Measurements from ENCODE around the gene RSBN1L. TPM values are rescaled to one million over a fixed set of nuclear protein-coding genes. Genes with fewer than 3 reads are reported as not detected.

The RSBN1L gene
- polyA plus RNA-seq, 1 donor, result 17.2 TPM

- no peak for DNase-seq
These were observed 49.5 kb downstream of the RSBN1L start for GRCh38 chr7:77745746-77746145.

GRCh38 chr7:77746164-77746823 lies 50.0 kb downstream of the RSBN1L start:
- no peaks in the 10 kb centered on the region for H3K9me3 ChIP-seq (ENCODE audit: control insufficient read depth, low read depth, low read length)
- H3K36me3 ChIP-seq (ENCODE audit: control insufficient read depth, insufficient read depth, low read length), result peaks cover 14% of the 10 kb centered on the region
- no peaks in the 10 kb centered on the region for H3K27me3 ChIP-seq (ENCODE audit: control insufficient read depth, insufficient read depth, low read length)
- peak in 1 of 2 donors; percentile 14 for DNase-seq
- no peak overlapping the region for H3K4me3 ChIP-seq (ENCODE audit: low read length)
- H3K27ac ChIP-seq (ENCODE audit: low read length), result no peak overlapping the region
- no CpG with 5 or more reads among the region's 6 CpGs for WGBS (ENCODE audit: insufficient coverage, low lambda C conversion rate)
- H3K4me1 ChIP-seq (ENCODE audit: control insufficient read depth, insufficient read depth, low read length), result no peaks in the 10 kb centered on the region

More at GRCh38 chr7:77745746-77746145, 49.5 kb downstream of the RSBN1L start:
- no peak overlapping the region for H3K4me3 ChIP-seq (ENCODE audit: low read length)
- H3K27me3 ChIP-seq (ENCODE audit: control insufficient read depth, insufficient read depth, low read length), result no peaks in the 10 kb centered on the region
- no CpG with 5 or more reads among the region's 4 CpGs for WGBS (ENCODE audit: insufficient coverage, low lambda C conversion rate)
- H3K27ac ChIP-seq (ENCODE audit: low read length), result no peak overlapping the region
- no peaks in the 10 kb centered on the region for H3K9me3 ChIP-seq (ENCODE audit: control insufficient read depth, low read depth, low read length)
- peaks cover 13% of the 10 kb centered on the region for H3K36me3 ChIP-seq (ENCODE audit: control insufficient read depth, insufficient read depth, low read length)
- no peaks in the 10 kb centered on the region for H3K4me1 ChIP-seq (ENCODE audit: control insufficient read depth, insufficient read depth, low read length)

DNA sequence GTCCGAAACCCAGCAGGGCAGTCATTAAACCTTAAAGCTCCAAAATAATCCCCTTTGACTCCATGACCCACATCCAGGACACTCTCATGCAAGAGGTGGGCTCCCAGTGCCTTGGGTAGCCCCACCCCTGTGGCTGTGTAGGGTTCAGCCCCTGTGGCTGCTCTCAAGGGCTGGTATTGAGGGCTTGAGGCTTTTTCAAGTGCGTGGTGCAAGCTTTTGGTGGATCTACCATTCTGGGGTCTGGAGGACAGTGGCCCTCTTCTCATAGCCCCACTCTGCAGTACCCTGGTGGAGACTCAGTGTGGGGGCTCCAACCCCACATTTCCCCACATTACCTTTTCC lies 50.5 kb downstream of the RSBN1L start:
- no peaks in the 10 kb centered on the region for H3K27me3 ChIP-seq (ENCODE audit: control insufficient read depth, insufficient read depth, low read length)
- no peaks in the 10 kb centered on the region for H3K9me3 ChIP-seq (ENCODE audit: control insufficient read depth, low read depth, low read length)
- no peak overlapping the region for H3K27ac ChIP-seq (ENCODE audit: low read length)
- no peak overlapping the region for H3K4me3 ChIP-seq (ENCODE audit: low read length)
- no peaks in the 10 kb centered on the region for H3K4me1 ChIP-seq (ENCODE audit: control insufficient read depth, insufficient read depth, low read length)
- no CpG with 5 or more reads among the region's 2 CpGs for WGBS (ENCODE audit: insufficient coverage, low lambda C conversion rate)
- peaks cover 13% of the 10 kb centered on the region for H3K36me3 ChIP-seq (ENCODE audit: control insufficient read depth, insufficient read depth, low read length)
- DNase-seq, result no peak

- no CpG with 5 or more reads among the region's 2 CpGs for WGBS (ENCODE audit: insufficient coverage, low lambda C conversion rate)
- Histone ChIP-seq H3K4me3 (ENCODE audit: low read length) (no peak overlapping the region), H3K27ac (ENCODE audit: low read length) (no peak overlapping the region), H3K4me1 (ENCODE audit: control insufficient read depth, insufficient read depth, low read length) (no peaks in the 10 kb centered on the region), H3K27me3 (ENCODE audit: control insufficient read depth, insufficient read depth, low read length) (no peaks in the 10 kb centered on the region), H3K9me3 (ENCODE audit: control insufficient read depth, low read depth, low read length) (no peaks in the 10 kb centered on the region), H3K36me3 (ENCODE audit: control insufficient read depth, insufficient read depth, low read length) (peaks cover 12% of the 10 kb centered on the region)
- no peak for DNase-seq
These were observed 50.9 kb downstream of the RSBN1L start for GRCh38 chr7:77747178-77747577.

DNA sequence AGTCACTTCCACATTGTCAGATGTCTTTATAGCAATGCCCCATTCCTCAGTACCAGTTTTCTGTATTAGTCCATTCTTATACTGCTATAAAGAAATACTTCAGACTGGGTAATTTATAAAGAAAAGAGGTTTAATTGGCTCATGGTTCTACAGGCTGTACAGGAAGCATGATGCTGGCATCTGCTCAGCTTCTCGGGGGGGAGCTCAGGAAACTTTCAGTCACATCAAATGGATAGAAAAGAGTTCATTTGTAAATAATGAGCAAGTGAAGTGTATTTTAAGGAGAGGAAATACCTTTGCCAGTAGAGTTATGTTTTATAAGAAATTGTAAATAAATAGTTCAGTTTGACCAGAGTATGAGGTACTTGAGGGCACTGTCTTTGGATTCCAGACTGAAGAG lies 51.5 kb downstream of the RSBN1L start:
- Histone ChIP-seq H3K27me3 (ENCODE audit: control insufficient read depth, insufficient read depth, low read length) (no peaks in the 10 kb centered on the region), H3K27ac (ENCODE audit: low read length) (no peak overlapping the region), H3K9me3 (ENCODE audit: control insufficient read depth, low read depth, low read length) (no peaks in the 10 kb centered on the region), H3K36me3 (ENCODE audit: control insufficient read depth, insufficient read depth, low read length) (peaks cover 12% of the 10 kb centered on the region), H3K4me1 (ENCODE audit: control insufficient read depth, insufficient read depth, low read length) (no peaks in the 10 kb centered on the region), H3K4me3 (ENCODE audit: low read length) (no peak overlapping the region)
- DNase-seq, result no peak
- 100% methylated on average over 1 of the region's 1 CpG for WGBS (ENCODE audit: insufficient coverage, low lambda C conversion rate)

- H3K4me3 ChIP-seq (ENCODE audit: low read length), result no peak overlapping the region
- H3K36me3 ChIP-seq (ENCODE audit: control insufficient read depth, insufficient read depth, low read length), result peaks cover 14% of the 10 kb centered on the region
- DNase-seq, result no peak
- WGBS (ENCODE audit: insufficient coverage, low lambda C conversion rate), result no CpG with 5 or more reads among the region's 2 CpGs
- no peaks in the 10 kb centered on the region for H3K9me3 ChIP-seq (ENCODE audit: control insufficient read depth, low read depth, low read length)
- no peaks in the 10 kb centered on the region for H3K27me3 ChIP-seq (ENCODE audit: control insufficient read depth, insufficient read depth, low read length)
- H3K4me1 ChIP-seq (ENCODE audit: control insufficient read depth, insufficient read depth, low read length), result no peaks in the 10 kb centered on the region
- no peak overlapping the region for H3K27ac ChIP-seq (ENCODE audit: low read length)
These were observed 55.8 kb downstream of the RSBN1L start for GRCh38 chr7:77752016-77752415.

GRCh38 chr7:77753173-77753572 lies 56.9 kb downstream of the RSBN1L start:
- no peak for DNase-seq
- Histone ChIP-seq H3K9me3 (ENCODE audit: control insufficient read depth, low read depth, low read length) (no peaks in the 10 kb centered on the region), H3K4me1 (ENCODE audit: control insufficient read depth, insufficient read depth, low read length) (no peaks in the 10 kb centered on the region), H3K27me3 (ENCODE audit: control insufficient read depth, insufficient read depth, low read length) (no peaks in the 10 kb centered on the region), H3K36me3 (ENCODE audit: control insufficient read depth, insufficient read depth, low read length) (peaks cover 16% of the 10 kb centered on the region), H3K27ac (ENCODE audit: low read length) (no peak overlapping the region), H3K4me3 (ENCODE audit: low read length) (no peak overlapping the region)
- WGBS (ENCODE audit: insufficient coverage, low lambda C conversion rate), result no CpG with 5 or more reads among the region's 1 CpG

GRCh38 chr7:77757589-77757988 lies 61.3 kb downstream of the RSBN1L start:
- no peaks in the 10 kb centered on the region for H3K4me1 ChIP-seq (ENCODE audit: control insufficient read depth, insufficient read depth, low read length)
- no peaks in the 10 kb centered on the region for H3K27me3 ChIP-seq (ENCODE audit: control insufficient read depth, insufficient read depth, low read length)
- H3K27ac ChIP-seq (ENCODE audit: low read length), result no peak overlapping the region
- peaks cover 4% of the 10 kb centered on the region for H3K36me3 ChIP-seq (ENCODE audit: control insufficient read depth, insufficient read depth, low read length)
- WGBS (ENCODE audit: insufficient coverage, low lambda C conversion rate), result 40% methylated on average over 1 of the region's 1 CpG
- no peak overlapping the region for H3K4me3 ChIP-seq (ENCODE audit: low read length)
- no peak for DNase-seq
- H3K9me3 ChIP-seq (ENCODE audit: control insufficient read depth, low read depth, low read length), result no peaks in the 10 kb centered on the region

GRCh38 chr7:77759294-77759889 lies 63.1 kb downstream of the RSBN1L start:
- peaks cover 4% of the 10 kb centered on the region for H3K36me3 ChIP-seq (ENCODE audit: control insufficient read depth, insufficient read depth, low read length)
- no peaks in the 10 kb centered on the region for H3K27me3 ChIP-seq (ENCODE audit: control insufficient read depth, insufficient read depth, low read length)
- H3K4me3 ChIP-seq (ENCODE audit: low read length), result no peak overlapping the region
- WGBS (ENCODE audit: insufficient coverage, low lambda C conversion rate), result no CpG with 5 or more reads among the region's 3 CpGs
- H3K9me3 ChIP-seq (ENCODE audit: control insufficient read depth, low read depth, low read length), result no peaks in the 10 kb centered on the region
- peak; percentile 30 to 31 for DNase-seq
- H3K27ac ChIP-seq (ENCODE audit: low read length), result no peak overlapping the region
- H3K4me1 ChIP-seq (ENCODE audit: control insufficient read depth, insufficient read depth, low read length), result no peaks in the 10 kb centered on the region

GRCh38 chr7:77760809-77761453 lies 64.7 kb downstream of the RSBN1L start:
- no peak for DNase-seq
- Histone ChIP-seq H3K27me3 (ENCODE audit: control insufficient read depth, insufficient read depth, low read length) (no peaks in the 10 kb centered on the region), H3K4me3 (ENCODE audit: low read length) (no peak overlapping the region), H3K4me1 (ENCODE audit: control insufficient read depth, insufficient read depth, low read length) (peaks cover 3% of the 10 kb centered on the region), H3K9me3 (ENCODE audit: control insufficient read depth, low read depth, low read length) (no peaks in the 10 kb centered on the region), H3K27ac (ENCODE audit: low read length) (no peak overlapping the region), H3K36me3 (ENCODE audit: control insufficient read depth, insufficient read depth, low read length) (peaks cover 4% of the 10 kb centered on the region)
- 92% methylated on average over 3 of the region's 10 CpGs for WGBS (ENCODE audit: insufficient coverage, low lambda C conversion rate)

All from large intestine (tissue), 3 donors.